VCaP (cell line): ENCODE measurements around the gene NKAIN2.

ENCODE experiments used
- H3K27ac ChIP-seq: fragments of 450-650 bp; 2 replicates; pipeline ENCODE4 v1.5.1; 2017
- TF ChIP-seq, protein P1 (sequence below): fragments of 450-650 bp; conservative IDR thresholded peaks from 2 replicates; pipeline ENCODE4 v1.5.1; 2017; ENCODE audit warnings: mild to moderate bottlenecking, moderate library complexity

Gene NKAIN2

GRCh38 chr6:124356811-124357210, 553.1 kb downstream of the NKAIN2 start:
- H3K27ac ChIP-seq, result no peak overlapping the region
- TF ChIP-seq, protein P1, sequence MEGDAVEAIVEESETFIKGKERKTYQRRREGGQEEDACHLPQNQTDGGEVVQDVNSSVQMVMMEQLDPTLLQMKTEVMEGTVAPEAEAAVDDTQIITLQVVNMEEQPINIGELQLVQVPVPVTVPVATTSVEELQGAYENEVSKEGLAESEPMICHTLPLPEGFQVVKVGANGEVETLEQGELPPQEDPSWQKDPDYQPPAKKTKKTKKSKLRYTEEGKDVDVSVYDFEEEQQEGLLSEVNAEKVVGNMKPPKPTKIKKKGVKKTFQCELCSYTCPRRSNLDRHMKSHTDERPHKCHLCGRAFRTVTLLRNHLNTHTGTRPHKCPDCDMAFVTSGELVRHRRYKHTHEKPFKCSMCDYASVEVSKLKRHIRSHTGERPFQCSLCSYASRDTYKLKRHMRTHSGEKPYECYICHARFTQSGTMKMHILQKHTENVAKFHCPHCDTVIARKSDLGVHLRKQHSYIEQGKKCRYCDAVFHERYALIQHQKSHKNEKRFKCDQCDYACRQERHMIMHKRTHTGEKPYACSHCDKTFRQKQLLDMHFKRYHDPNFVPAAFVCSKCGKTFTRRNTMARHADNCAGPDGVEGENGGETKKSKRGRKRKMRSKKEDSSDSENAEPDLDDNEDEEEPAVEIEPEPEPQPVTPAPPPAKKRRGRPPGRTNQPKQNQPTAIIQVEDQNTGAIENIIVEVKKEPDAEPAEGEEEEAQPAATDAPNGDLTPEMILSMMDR, result no peak

GRCh38 chr6:124368131-124368530, 564.5 kb downstream of the NKAIN2 start:
- TF ChIP-seq, protein P1, result no peak
- H3K27ac ChIP-seq, result no peak overlapping the region

DNA sequence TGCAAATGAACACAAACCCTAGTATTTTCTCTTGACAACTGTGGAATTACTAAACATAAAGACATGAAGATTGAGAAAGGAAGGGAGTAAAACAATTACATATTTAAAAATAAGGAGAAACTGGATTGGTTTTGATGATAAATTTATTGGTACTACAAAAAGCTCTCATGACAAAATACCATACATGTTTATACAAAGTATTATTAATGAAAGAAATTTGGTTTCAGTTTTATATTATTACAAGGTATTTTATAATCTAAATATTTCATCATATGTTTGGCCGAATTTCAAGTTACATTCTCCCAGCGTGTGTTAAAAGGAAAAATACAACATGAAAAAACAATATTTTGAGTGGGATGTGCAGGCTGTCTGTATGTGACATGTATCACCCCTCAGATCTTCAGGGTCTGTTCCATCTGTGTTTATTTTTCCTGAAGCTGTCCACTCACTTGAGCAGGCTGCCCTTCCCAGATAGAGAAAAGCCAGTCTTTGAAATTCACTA, 568.4 kb downstream of the NKAIN2 start:
- TF ChIP-seq, protein P1, result no peak
- H3K27ac ChIP-seq, result no peak overlapping the region

DNA sequence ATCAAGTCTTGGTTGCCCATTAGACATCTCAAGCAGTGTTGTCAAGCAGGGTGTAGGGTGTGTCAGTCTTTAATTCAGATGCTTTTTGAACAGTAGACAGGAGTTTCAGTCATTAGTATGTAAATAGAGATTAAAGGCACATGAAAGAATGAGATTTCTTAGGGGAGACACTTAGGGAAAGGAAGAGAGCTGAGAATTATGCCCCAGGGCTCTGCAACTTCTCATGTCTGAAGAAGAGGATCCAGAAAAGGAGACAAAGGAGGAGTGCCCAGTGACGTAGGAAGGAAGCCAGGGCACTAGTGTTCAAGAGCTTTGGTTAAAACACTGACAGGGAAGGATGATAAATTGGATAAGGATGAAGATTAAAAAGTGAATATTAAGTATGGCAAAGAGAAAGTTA, 569.7 kb downstream of the NKAIN2 start:
- no peak overlapping the region for H3K27ac ChIP-seq
- TF ChIP-seq, protein P1, result no peak

GRCh38 chr6:124389127-124389526, 585.5 kb downstream of the NKAIN2 start:
- H3K27ac ChIP-seq, result no peak overlapping the region
- TF ChIP-seq, protein P1, result no peak

DNA sequence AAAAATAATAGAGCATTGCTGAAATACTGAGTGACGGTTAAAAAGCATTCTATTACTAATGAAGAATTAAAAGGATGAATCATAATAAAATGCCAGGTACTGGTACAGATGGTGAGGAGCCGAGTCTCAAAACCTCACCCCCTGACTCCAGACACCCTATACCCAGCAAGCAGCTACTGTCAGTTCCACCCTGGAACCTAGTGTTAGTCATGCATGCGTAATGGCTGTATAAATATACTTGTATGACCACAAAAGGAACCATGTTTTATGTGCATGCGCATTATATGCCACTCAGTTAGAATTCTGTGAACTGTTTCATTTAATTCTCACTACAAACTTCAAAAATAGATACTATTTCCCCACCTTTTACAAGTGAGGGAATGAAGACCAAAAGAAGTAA, 589.9 kb downstream of the NKAIN2 start:
- no peak overlapping the region for H3K27ac ChIP-seq
- TF ChIP-seq, protein P1, result no peak

DNA sequence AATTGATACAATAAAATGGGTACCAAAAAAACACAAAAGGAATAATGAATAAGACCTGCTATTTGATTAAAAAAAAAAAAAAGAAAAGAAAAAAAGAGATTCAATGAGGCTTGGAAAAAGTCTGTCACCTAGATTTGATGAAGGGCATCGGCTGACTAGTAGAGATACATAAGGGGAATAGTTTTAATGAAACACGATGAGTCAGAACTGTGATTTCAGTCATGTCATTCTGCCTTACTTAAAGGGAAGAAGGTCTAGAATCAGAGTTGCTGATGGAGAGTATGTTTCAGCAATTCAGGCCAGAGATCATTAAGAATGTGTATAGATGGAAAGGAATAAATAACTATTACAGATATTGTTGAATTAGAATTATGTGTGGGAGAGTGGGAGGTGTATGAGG, 592.7 kb downstream of the NKAIN2 start:
- TF ChIP-seq, protein P1, result no peak
- H3K27ac ChIP-seq, result no peak overlapping the region
